HG03135 (cell line): ENCODE results near the gene C1orf159.
A peak's percentile ranks its signal among the peaks of the same experiment; 100 is the strongest.
"Not testable (repeated sequence)": the region's sequence is repeated elsewhere in the genome, so short reads cannot be mapped to it uniquely, and the experiment has no call there.

ENCODE experiments used
- ATAC-seq: cut with Tn5 transposase; IDR thresholded peaks from one replicate; pipeline ENCODE4 v1.9.1; 2021; ENCODE audit warnings: mild to moderate bottlenecking, moderate library complexity; ENCODE audit not compliant: unreplicated experiment

Gene C1orf159

DNA sequence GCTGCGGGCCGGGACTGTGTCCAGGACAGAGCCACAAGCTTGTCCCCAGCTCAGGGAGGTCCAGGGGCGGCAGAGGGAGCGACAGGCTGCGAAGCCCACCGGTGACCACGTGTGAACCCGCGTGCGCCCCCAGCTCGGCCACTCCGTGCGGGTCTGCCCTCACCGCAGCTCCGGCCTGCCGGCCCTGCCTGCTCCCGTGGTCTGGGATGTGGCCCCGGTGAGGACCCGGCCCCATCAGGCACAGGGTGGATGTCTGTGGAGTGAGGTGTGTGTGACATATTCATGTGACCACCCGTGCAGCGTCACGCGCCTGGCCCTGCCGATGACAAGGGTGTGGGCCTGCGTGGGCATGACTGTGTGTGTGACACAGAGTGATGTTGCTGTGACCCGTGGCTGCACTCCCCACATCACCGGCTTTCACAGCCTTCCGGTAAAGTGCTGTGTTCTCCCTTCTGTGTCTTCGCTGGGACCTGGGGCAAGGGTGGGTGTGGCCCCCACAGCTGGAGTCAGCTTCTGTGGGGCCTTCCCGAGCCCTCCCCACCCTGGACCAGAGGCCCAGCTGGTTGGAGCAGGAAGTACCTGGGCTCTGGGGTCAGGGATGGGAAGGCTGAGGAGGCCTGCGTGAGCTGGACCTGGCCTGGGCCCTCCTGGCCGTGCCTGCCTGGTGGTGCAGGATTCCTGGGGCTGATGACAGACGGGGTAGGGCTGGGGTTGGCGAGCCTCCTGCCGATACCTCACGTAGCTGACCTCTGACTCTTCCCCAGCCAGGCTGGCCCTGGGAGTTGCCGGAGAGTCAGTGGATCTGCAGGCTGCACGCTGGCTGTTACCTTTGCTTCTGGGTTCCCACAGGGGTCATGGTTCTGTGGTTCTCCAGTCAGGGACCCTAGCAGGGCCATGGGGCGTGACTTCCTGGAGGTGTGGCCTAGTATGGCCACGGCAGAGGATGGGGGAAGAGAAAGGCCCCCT lies 45.9 kb downstream of the C1orf159 start:
- ATAC-seq: no peak

DNA sequence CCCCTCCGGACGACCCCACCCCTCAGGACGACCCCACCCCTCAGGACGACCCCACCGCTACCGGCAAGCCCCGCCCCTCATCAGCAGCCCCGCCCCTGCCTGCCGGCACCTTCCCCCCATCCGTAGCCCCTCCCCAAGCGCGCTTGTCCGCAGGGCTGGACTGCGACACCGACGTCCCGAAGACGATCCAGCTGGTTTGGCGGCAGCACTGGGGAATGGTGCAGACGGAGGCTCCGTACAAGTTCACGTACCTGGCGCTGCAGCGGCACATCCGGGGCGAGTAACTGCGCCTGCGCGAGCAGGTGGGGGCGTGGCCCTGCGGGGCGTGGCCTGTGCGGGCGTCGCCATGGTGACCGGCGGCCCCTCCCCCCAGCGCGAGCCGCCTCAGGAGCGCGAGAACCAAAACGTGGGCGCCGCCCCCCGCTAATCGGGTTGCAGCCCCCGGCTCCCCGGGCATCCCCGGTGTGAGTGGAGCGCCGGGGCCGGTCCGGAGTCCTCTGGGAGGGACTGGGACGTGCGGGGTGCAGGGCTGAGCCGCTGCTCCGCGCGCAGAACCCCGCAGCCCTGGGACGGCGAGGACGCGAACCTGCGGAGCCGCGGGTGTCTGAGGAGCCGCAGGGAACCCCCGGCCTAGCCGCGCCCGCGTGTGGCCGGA lies 46.7 kb downstream of the C1orf159 start:
- ATAC-seq: peak; percentile 40

DNA sequence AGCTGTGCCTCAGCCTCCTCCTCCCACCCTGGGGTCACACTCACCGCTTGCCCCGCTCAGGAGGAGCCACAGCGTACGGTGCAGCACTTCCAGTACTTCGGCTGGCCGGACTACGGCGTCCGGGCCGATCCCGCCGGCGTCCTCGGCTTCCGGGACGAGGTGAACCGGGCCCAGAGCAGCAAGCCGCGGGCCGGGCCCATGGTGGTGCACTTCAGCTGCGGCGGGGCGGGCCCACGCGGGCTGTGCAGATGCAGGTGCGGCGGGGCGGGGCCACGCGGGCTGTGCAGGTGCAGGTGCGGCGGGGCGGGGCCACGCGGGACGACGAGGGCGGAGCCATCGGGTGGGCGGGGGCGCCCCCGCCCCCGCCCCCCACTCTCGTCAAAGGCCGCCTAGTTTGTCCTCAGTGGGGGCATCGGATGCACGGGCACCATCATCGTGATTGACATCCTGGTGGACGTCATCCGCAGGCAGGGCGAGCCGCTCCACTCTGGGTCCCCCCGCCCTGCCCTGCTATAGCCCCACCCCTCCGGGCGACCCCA lies 47.3 kb downstream of the C1orf159 start:
- ATAC-seq: peak; percentile 20

DNA sequence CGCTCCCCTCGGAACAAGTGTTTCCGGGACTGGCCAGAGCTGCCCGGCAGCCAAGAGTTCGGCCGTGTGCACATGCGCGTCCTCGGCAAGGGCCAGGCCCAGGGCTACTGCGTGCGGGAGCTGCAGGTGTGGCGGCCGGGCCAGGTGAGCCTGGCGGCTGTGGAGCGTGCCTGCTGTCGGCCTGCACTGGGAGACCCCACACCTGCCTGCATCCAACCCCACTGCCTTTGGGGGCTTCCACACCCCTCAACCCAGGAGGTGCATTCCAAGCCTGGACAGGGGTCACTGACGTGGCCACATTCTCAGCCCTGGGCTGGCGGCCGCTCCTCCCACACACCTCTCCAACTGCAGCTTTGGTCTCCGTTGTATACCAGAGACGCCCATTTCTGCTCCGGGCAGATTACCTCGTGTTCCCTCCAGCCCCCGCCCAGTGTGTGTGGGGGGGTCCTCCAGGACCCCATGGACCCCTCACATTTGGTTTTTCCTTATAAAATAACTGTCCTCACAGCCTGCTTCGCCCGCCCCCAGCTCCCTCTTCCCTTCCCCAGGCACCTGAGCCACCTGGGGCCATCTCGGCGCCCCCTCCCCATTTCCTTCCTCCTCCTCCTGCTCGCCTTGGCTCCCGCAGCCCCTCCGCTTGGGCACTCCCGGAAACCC lies 47.9 kb downstream of the C1orf159 start:
- ATAC-seq: no peak

DNA sequence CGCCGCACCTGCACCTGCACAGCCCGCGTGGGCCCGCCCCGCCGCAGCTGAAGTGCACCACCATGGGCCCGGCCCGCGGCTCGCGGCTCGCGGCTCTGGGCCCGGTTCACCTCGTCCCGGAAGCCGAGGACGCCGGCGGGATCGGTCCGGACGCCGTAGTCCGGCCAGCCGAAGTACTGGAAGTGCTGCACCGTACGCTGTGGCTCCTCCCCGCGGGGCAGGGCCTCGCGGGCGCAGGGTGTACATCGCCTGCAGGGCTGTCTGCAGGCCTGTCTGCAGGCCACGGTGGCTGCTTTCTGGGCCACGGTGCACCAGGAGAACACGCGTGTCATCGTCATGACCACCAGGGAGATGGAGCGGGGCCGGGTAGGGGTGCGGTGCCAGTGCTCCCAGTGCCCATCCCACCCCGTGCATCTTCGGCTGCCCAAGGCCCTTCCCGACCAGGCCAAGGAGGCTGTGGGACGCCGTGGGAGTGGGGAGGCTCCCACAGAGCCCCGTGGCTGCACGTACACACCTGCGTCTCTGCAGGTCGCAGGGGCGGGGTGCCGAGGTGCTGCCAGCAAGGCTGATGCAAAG lies 48.5 kb downstream of the C1orf159 start:
- no peak for ATAC-seq

DNA sequence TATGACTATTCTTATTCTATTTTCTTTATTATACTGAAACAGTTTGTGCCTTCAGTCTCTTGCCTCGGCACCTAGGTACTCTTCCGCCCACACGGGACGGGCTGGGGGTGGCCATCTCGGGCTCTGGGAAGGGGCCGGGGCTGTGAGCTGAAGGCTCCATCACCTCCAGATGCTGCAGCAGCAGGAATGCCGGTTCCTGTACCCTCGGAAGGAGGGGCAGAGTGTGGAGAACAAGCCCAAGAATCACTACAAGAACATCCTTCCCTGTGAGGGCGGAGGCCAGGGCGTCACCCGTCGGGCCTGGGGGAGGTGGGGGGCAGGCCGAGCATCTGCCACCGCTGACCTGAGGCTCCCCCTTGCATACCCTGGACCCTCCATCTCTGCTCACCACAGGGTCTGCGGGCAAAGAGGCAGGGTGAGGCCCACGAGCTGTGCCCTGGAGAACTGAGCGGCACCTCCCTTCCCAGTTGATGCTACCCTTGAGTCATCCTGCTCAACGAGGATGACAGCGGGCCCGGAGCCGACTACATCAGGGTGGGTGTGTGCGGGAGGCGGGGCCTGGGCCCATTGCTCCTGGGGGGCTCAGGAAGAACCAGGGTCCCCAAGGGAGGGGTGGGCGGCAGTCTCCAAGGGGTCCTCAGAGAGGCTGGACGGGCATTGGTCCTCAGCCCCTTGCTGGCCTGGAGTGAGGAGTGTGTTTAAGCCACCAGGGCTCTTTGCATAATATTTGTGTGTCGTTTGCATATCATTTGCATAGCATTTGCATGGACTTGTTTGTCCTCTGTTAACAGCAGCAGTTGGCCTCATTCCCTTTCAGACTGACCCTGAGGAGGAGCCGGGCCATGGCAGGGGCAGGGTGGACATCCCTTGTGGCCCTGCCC lies 49.2 kb downstream of the C1orf159 start:
- no peak for ATAC-seq

DNA sequence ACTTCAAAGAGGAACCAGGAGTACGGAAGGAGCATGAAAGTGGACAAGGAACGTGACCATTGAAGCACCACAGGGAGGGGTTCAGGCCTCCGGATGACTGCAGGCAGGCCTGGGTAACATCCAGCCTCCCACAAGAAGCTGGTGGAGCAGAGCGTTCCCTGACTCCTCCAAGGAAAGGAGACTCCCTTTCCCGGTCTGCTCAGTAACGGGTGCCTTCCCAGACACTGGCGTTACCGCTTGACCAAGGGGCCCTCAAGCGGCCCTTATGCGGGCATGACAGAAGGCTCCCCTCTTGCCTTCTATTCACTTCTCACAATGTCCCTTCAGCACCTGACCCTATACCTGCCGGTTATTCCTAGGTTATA lies 50.0 kb downstream of the C1orf159 start:
- not testable (repeated sequence) for ATAC-seq

DNA sequence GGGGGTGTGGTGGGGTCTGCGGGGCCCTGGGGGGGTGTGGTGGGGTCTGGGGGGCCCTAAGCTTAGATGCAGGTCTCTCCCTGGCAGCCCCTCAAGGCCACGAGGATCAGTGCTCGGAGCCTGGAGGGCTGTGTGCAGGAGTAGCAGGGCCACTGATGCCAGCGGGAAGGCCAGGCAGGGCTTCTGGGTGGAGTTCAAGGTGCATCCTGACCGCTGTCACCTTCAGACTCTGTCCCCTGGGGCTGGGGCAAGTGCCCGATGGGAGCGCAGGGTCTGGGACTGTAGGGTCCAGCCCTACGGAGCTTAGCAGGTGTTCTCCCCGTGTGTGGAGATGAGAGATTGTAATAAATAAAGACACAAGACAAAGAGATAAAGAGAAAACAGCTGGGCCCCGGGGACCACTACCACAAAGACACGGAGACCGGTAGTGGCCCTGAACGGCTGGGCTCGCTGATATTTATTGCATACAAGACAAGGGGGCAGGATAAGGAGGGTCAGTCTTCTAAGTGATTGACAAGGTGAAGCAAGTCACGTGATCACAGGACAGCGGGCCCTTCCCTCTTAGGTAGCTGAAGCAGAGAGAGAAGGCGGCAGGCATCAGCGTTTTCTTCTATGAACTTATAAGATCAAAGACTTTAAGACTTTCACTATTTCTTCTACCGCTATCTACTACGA lies 50.5 kb downstream of the C1orf159 start:
- no peak for ATAC-seq

DNA sequence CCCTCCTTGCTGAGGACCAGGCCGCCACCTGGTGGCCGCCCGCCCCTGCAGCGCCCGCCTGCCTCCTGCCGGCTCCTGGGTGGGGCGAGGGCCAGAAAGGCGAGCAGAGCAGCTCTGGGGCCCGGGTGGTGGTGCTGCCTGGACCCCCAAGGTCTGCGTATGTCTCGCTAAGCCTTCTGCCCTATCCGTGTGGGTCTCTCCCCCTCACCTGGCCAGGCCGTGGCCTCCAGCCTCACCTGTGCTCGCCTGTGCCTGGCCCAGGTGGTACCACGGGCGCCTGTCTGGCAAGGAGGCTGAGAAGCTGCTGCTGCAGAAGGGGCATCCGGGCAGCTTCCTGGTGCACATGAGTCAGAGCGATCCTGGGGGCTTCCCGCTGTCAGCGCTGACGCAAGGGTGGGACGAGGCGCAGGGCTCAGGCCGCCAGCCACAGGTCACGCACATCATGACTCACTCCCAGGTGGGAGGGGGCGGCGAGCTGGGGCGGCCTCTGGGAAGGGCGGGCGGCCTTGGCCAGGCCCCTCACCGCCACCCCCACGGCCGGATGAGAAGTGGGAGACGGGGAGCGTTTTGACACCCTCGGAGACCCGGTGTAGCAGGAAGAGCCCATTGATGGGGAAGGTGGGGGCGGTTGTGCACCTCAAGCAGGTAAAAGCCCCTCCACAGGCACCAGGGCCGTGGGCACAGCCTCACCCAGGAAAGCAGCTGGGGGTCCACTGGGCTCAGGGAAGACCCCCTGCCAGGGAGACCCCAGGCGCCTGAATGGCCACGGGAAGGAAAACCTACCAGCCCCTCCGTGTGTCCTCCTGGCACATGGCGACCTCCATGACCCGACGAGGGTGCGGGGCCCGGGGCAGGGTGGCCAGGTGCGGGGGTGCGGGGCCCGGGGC lies 51.7 kb downstream of the C1orf159 start:
- ATAC-seq: no peak

DNA sequence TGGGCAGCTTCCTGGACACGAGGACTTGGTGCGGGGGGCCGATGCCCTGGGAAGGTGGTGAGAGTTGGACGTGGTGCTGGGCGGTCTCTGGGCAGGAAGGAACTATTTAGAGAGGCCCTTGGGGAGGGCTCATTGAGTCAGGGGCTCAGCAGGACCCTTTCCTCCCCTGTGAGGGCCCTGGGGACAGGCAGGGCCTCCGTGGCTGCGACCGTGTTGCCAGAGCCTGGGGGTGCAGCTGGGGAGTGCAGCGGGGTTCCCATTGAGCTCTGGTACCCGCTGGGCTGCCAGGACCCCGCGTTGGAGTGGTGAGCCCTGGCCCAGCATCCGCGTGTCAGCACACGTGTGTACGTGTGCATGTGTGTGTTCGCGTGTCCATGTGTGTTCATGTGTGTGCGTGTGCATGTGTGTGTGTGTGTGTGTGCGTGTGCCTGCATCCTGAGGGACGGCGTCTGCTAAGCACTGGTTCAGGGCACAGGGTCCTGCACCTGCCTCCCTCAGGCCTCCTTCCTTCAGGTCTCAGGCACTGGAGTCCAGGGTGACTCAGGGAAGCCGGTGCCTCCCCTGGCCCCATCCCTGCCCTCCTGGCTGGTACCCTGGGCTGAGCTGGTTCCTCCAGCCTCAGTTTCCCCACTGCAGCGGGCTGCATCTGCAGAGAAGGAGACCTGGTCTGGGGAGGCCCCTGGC lies 52.5 kb downstream of the C1orf159 start:
- ATAC-seq: no peak

DNA sequence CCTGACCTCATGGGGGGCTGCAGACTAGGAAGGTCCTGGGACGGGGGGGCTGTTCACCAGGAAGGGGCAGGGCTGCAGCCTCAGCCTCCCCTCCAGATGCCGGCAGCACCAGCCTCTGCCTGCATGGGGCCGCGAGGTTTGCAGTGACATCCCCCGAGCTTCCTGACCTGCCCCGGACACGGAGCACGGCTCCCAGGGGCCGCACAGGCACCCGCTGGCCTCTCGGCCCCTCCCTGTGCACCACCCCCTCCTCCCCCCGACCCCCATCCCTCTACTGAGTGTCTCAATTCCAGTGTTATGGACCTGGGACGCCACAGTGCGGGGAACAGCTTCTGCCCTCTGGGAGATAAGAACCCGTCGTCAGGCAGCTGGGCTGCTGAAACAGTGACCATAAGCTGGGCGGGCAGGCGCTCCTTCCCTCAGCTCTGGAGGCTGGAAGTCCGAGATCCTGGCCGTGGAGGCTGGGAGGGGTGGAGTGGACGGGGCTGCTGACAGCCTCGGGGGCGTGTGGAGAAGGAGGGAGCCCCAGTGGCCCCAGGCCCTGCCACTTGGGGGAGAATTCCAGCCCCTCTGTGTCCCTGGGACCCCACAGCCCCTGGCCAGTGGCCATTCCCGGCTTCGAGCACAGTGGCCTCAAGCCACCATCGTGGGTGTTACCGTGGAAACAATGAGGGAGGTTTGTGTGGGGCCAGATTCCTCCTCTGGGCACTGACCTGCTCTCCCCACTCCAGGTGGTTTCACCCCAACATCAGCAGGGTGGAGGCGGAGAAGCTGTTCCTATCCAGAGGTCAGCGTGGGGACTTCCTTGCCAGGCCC lies 53.3 kb downstream of the C1orf159 start:
- ATAC-seq: no peak

DNA sequence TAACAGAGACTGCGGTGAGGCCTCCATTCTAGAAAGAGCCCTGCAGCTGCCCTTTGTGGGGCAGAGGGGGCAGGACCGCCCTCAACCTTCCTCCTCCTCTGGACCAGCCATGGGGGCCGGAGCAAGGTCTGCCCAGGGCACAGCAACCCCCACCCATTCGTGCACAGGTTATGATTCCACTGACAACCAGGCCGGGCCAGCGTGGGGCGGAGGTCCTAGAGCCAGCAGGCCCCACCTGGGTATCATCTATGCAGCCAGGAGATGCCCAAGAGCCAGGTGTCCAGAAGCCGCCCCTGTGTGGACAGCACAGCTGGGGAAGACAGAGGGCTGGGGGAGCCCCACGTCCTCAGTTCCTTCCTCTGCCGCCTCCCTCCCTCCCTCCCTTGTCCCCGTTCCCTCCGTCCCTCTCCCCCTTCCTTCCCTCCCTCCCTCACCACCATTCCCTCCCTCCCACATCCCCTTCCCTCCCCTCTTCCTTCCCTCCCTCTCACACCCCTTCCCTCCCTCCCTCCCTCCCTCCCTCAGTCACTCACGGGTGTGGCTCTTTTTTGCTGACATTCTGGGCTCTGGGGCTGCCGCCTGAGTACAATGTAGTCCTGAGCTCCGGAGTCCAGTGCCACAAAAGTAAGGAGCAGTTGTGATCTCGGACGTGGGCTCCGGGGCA lies 54.1 kb downstream of the C1orf159 start:
- no peak for ATAC-seq

DNA sequence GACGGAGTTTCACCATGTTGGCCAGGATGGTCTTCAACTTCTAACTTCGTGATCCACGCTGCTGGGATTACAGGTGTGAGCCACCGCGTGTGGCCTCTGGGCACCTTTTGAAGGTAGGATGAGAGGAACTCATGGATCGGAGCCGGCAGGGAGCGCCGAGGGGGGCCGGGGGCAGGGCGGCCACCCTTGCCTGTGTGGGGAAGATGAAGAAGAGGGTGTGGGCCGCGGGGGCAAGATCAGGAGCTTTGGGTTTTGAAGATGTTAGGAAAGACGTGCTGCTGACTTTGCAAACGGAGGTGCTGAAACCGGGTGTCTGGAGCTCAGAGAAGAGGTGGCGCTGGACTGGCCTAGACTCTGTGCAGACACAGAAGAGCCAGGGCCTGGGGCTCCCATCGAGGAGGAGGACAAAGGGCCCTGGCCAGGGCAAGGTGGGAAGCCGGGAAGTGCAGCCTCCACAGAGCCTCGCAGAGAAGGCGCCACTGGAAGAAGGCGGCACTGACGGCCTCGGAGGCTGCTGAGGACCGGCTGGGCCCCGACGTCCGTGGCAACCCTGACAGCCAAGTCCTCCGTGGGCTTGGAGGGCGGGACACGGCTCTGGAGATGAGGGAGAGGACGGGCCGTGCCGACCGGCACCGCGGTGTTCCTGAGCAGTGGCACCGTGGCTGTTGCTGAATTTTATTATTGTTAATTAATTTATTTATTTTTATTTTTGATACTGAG lies 55.4 kb downstream of the C1orf159 start:
- no peak for ATAC-seq

DNA sequence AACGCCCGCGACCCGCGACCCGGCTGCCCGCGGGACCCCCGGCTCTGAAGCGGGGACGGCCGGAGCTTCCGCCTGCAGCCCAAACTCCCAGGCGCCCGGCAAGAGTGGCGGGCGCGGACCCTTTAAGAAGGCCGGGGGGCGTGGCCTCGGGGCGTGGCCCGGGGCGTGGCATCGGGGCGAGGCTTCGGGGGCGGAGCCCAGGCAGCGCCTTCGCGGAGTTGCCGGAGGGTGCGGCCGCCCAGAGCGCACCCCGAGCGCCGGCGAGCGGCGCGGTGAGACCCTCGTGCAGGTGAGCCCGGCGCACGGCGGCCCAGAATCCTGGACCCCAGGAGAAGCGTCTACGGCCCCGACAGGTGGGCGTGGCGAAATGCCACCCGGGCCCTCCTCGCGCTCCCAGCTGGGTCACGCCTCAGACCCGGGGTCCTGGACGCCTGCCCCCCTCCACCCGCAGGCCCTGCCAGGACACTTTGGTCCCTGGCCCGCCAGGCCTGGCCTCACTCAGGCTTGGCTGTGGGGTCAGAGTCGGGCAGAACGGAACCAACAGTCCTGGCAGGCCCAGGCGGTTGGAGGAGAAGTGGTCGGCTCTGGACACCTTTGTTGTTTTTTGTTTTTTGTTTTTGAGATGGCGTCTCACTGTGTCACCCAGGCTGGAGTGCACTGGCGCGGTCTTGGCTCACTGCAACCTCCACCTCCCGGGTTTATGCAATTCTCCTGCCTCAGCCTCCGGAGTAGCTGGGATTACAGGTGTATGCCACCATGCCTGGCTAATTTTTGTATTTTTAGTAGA lies 56.2 kb downstream of the C1orf159 start:
- peak; percentile 61 for ATAC-seq

DNA sequence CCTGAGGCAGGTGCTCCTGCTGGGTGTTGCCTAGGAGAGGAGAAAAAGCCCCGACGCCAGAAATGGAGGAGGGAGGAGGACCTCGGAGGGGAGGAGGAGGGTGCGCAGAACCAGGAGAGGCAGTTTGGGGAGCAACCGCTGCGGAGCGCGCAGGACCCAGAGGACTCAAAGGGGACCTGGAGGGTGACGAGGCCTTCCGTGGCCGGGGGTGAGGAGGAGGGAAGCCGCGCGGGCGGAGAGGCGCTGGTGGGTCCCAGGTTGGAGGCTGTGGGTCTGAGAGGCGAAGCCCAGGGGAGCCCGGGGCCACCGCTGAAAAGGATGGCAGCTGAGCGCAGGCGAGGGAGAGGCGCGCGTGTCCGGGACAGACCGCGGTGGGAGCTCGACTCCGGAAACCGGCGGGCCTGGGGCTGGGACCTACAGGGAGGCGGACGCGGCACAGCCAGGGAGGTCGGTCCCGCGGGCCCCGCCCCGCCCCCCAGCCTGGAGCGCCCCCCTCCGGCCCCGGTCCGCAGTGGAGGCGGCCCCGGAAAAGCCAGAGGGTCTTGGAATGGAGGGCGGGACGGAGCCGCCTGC lies 56.9 kb downstream of the C1orf159 start:
- peak; percentile 29 for ATAC-seq
